Muscle of arm (tissue), 14 donors: ENCODE results near the gene VGLL2. TPM values are rescaled to one million over a fixed set of nuclear protein-coding genes. Genes with fewer than 3 reads are reported as not detected.
A peak's percentile ranks its signal among the peaks of the same experiment; 100 is the strongest.
"Not testable (repeated sequence)": the region's sequence is repeated elsewhere in the genome, so short reads cannot be mapped to it uniquely, and the experiment has no call there.

ENCODE experiments used
- DNase-seq: peaks from one replicate; pipeline ENCODE4 v3.0.0-alpha.2; 2013
- long read RNA-seq, 11 donors: transcript quantifications; one replicate each; lab custom pipeline, GENCODE V29; 2026
- polyA plus RNA-seq, 12 donors: library from polyadenylated mRNA; unstranded; fragments of 120-200 nt; gene quantifications; one replicate each; pipeline ENCODE4 v1.2.1, GENCODE V29; 2013; ENCODE audit not compliant: insufficient read length in 12 of 12

The VGLL2 gene, protein sequence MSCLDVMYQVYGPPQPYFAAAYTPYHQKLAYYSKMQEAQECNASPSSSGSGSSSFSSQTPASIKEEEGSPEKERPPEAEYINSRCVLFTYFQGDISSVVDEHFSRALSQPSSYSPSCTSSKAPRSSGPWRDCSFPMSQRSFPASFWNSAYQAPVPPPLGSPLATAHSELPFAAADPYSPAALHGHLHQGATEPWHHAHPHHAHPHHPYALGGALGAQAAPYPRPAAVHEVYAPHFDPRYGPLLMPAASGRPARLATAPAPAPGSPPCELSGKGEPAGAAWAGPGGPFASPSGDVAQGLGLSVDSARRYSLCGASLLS
- polyA plus RNA-seq: 100 to 1,000 TPM in 5 of 12 donors, 10 to 100 TPM in 6, not detected in 1; 53.6 to 144 (median 99.6) TPM
- long read RNA-seq, donor 1: 0 reads
- long read RNA-seq, donor 2, transcript VGLL2-201 (4 exons, 2,212 nt): major isoform, 25 of 121 reads
- long read RNA-seq, donor 2, partial matches to known transcripts: 96 of 121 reads
- long read RNA-seq, donor 2, other reads (novel, unspliced or antisense): 0 of 121 reads
- long read RNA-seq, donor 3, transcript VGLL2-201 (4 exons, 2,212 nt): major isoform, 18 of 47 reads
- long read RNA-seq, donor 3, partial matches to known transcripts: 29 of 47 reads
- long read RNA-seq, donor 3, other reads (novel, unspliced or antisense): 0 of 47 reads
- long read RNA-seq, donor 4, transcript VGLL2-201 (4 exons, 2,212 nt): major isoform, 11 of 25 reads
- long read RNA-seq, donor 4, partial matches to known transcripts: 14 of 25 reads
- long read RNA-seq, donor 4, other reads (novel, unspliced or antisense): 0 of 25 reads
- long read RNA-seq, donor 5, transcript VGLL2-201 (4 exons, 2,212 nt): major isoform, 23 of 87 reads
- long read RNA-seq, donor 5, partial matches to known transcripts: 64 of 87 reads
- long read RNA-seq, donor 5, other reads (novel, unspliced or antisense): 0 of 87 reads
- long read RNA-seq, donor 6, transcript VGLL2-201 (4 exons, 2,212 nt): major isoform, 25 of 86 reads
- long read RNA-seq, donor 6, partial matches to known transcripts: 61 of 86 reads
- long read RNA-seq, donor 6, other reads (novel, unspliced or antisense): 0 of 86 reads
- long read RNA-seq, donor 7, transcript VGLL2-201 (4 exons, 2,212 nt): major isoform, 11 of 40 reads
- long read RNA-seq, donor 7, partial matches to known transcripts: 29 of 40 reads
- long read RNA-seq, donor 7, other reads (novel, unspliced or antisense): 0 of 40 reads
- long read RNA-seq, donor 8, transcript VGLL2-201 (4 exons, 2,212 nt): major isoform, 16 of 65 reads
- long read RNA-seq, donor 8, partial matches to known transcripts: 49 of 65 reads
- long read RNA-seq, donor 8, other reads (novel, unspliced or antisense): 0 of 65 reads
- long read RNA-seq, donor 9, transcript VGLL2-201 (4 exons, 2,212 nt): major isoform, 11 of 30 reads
- long read RNA-seq, donor 9, partial matches to known transcripts: 19 of 30 reads
- long read RNA-seq, donor 9, other reads (novel, unspliced or antisense): 0 of 30 reads
- long read RNA-seq, donor 10, transcript VGLL2-201 (4 exons, 2,212 nt): major isoform, 20 of 51 reads
- long read RNA-seq, donor 10, partial matches to known transcripts: 31 of 51 reads
- long read RNA-seq, donor 10, other reads (novel, unspliced or antisense): 0 of 51 reads
- long read RNA-seq, donor 11, transcript VGLL2-201 (4 exons, 2,212 nt): major isoform, 39 of 155 reads
- long read RNA-seq, donor 11, partial matches to known transcripts: 111 of 155 reads
- long read RNA-seq, donor 11, other reads (novel, unspliced or antisense): 5 of 155 reads

DNA sequence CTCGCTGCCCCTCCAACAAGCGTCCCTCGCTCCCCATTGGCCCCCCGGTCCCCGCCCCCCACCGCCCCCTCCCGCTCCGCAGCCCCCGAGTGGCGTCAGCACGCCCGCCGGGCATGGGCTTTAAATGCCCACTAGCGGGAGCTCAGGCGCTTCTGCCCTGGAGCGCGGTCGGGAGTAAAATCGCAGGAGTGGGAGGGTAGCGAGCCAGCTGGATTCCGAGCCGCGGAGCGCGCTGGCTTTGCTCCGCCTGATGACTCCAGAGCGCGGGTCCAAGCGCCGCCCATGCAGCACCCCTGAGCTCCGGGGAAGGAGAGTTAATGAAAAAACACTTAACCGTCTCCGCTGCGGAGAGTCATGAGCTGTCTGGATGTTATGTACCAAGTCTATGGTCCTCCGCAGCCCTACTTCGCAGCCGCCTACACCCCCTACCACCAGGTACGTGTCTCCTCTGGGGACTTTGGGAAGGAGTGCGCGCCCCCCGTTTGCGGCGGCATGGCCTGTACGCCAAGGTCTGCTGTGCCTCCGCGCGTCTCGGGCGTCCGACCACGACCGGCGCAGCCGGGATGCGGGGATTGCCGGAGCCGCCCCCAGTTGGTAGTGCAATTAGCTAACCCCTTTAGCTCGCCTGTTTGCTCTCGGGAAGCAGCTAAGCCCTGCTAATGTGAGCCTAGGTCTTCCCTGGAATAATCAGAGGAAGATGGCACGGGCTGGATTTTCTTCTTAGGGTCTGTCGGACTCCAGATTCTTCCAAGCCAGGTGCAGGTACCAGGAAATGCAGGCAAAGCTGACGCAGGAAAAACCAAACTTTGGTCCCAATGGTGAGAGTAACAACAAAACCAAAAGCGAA lies at the start of gene VGLL2:
VGLL2 (plus strand) TSS at position 149 of the 847 bp plus-strand sequence; CDS start at position 355, 206 bp downstream.
- peak; percentile 70 for DNase-seq

- no peak for DNase-seq
Observed at GRCh38 chr6:117222861-117223260, 42.5 kb upstream of the VGLL2 start.

GRCh38 chr6:117226778-117227177 lies 38.6 kb upstream of the VGLL2 start:
- no peak for DNase-seq

DNA sequence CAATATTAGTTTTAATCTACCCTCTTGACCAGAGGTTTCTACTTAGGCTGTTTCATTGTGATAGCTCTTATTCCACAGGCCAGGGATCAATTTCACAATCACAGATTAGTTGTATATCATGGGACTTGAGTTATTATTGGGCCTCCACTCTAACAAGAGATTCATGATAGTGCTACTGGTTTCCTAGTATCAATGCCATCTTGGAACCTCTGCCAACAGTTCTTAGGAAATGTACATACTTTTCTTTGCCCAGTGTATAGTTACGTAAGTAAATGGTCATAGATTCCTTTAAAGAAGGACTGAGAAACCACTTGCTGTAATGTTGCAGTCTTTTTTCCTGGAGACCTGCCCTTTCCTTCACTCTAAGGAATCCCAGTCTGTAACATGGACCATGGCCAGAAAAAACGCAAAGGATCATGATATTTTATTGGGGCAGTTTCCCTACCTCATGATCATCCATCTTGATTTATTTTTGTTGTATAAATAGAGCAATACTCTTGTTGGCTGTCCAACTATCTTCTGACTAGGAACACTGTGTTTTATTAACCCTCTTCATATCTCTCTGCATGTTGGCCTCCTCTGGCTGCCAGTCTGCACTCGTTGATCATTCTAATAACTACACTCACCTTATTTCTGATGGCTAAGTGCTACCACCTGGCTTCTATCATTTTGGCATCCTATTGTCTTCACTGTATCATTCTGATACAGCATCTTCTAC lies 38.0 kb upstream of the VGLL2 start:
- DNase-seq: no peak

- DNase-seq: no peak
Observed at GRCh38 chr6:117228202-117228601, 37.2 kb upstream of the VGLL2 start.

DNA sequence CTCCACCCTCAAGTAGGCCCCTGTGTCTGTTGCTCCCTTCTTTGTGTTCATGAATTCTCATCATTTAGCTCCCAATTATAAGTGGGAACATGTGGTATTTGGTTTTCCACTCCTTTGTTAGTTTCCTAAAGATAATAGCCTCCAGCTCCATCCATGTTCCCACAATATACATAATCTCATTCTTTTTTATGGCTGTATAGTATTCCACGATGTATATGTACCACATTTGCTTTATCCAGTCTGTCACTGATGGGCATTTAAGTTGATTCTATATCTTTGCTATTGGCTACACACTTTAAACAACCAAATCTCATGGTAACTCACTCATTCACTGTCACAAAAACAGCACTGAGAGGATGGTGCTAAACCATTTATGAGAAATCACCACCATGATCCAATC lies 35.5 kb upstream of the VGLL2 start:
- no peak for DNase-seq

DNA sequence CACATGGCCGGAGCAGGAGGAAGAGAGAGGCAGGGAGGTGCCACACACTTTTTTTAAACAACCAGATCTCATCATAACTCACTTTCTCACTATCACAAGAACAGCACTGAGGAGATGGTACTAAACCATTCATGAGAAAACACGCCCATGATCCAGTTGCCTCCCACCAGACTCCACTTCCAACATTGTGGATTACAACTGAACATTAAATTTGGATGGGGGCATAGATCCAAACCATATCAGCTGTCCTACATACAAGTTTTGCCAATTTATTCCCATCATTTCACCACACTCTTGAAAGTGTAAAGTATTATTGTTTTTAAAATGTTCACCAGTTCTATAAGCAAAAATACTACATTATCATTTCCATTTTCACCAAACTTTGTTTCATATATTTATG lies 33.9 kb upstream of the VGLL2 start:
- no peak for DNase-seq

DNA sequence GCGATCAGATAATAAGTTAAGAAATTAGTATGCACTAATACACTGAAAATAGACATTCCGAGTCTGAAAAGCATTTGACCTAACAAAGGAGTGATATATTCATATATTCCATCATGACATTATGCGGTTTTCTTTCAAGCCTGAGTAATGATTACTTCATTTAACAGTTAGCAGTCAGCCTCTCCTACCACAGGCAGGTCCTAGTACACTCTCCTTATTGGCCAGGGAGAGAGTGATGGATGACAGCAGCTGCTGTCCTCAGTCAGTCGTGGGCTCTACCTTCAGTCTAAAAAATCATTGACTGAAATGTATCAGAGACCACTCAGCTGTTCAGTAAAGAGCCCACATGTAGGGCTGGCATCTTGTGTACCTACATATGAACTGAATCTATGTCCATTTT lies 33.2 kb upstream of the VGLL2 start:
- peak; percentile 15 for DNase-seq

DNA sequence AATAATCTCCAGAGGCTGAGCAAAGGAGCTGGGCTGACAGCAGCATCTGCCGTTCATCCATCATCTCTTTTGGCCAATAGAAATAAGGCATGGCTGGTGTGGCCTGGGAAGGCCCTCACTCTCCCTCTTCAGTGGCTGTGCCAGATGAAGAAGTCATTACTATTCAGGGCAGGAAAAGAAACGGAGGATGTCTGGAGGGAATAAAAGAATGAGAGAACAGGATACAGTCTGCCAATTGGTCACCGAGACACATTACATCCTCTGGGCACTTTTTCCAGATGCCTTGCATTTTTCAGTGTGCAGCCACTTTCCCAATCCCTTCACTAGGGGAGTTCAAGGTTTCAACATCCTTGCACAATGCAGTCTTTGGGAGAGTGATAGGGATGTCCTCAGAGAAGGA lies 32.2 kb upstream of the VGLL2 start:
- peak; percentile 15 for DNase-seq

GRCh38 chr6:117237561-117237960 lies 27.8 kb upstream of the VGLL2 start:
- no peak for DNase-seq

GRCh38 chr6:117244571-117244970 lies 20.8 kb upstream of the VGLL2 start:
- not testable (repeated sequence) for DNase-seq

- not testable (repeated sequence) for DNase-seq
Observed at GRCh38 chr6:117244979-117245378, 20.4 kb upstream of the VGLL2 start.

DNA sequence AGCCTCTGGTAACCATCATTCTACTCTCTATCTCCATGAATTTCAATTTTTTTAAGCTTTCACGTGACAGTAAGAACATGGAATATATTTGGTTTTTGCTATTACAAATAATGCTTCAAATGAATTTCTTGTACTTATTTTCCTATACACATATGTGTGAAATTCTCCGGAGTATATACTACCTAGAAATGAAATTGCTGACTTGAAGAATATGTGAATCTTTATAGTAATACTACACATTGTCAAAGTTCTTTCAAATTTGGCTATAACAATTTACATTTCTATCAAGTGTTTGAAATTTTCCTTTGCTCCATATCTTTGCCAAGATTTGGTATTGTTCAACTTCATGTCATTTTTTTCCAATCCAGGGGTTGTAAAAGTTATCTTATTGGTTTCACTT lies 11.6 kb upstream of the VGLL2 start:
- DNase-seq: no peak

DNA sequence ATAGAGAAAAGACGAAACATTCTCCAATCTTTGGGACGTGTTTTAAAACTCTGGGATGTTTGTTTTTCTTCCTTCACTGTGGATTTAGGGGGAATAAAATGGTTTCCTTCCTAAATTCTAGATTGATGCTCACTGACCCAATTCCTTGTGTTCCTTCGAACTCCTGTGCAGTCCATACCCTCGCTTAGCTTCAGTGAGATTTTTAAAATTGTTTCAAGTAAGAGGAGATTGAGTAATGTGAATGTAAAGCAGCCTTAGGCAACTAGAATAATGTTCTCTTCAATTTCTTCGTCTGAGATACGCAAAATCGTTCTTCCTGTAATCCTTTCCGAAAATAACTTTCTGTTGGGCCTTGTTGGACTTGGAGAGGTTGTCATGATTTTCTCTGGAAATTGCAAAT lies 2.6 kb upstream of the VGLL2 start:
- DNase-seq: no peak

GRCh38 chr6:117263353-117263927 lies 1.9 kb upstream of the VGLL2 start:
- no peak for DNase-seq

DNA sequence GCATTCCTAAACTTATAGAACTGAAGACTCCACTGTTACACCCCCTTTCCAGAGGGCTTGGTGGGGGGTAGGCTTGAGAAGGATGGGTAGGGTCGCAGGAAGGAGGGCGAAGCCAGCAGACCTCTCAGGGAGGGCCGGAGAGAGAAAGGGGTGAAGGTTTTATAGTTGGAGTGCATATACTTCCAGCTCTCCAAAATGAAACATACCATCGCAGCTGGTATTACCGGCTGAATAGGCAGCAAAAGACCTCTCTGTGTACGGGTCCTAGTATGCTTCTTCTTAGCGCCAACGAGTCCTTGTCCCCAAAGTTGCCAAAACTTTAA lies 1.0 kb upstream of the VGLL2 start:
- DNase-seq: no peak

GRCh38 chr6:117264692-117265409 lies 507 bp upstream of the VGLL2 start:
- no peak for DNase-seq
